ENCODE results near the gene ZCCHC14. TPM values are rescaled to one million over a fixed set of nuclear protein-coding genes. Genes with fewer than 3 reads are reported as not detected.

Gene ZCCHC14
- total and polyA plus RNA-seq, 10 of the 15 experiments (the other 5 are each of a cell fraction or from before 2014, with no cell fraction given), result 0.02 to 0.26 (median 0.05) TPM; not detected in 3

GRCh38 chr16:87533061-87533460, 40.2 kb upstream of the ZCCHC14 start:
- Histone ChIP-seq H2AFZ (ENCODE audit: control insufficient read depth, low read depth, low read length) (no peak overlapping the region), H3K9me3 (replicated peaks; ENCODE audit: control insufficient read depth, insufficient read depth, low read length) (peaks cover 2% of the 10 kb centered on the region; the same call in 2 of the 3 replicates), H3K36me3 (ENCODE audit: control insufficient read depth in 2 of 2, insufficient read depth in 2 of 2, low read length in 1 of 2) (no peaks in the 10 kb centered on the region), H3K27me3 (replicated peaks in 1 of 2; ENCODE audit: control insufficient read depth in 2 of 2, insufficient read depth in 2 of 2, low read length in 1 of 2) (peaks cover 2 to 3% of the 10 kb centered on the region in 2 experiments; a peak in 2 of 4 replicates), H3K79me2 (ENCODE audit: control insufficient read depth, insufficient read depth, low read length) (no peaks in the 10 kb centered on the region), H3K27ac (ENCODE audit: control insufficient read depth, insufficient read depth) (no peak overlapping the region), H3K9ac (ENCODE audit: control insufficient read depth, insufficient read depth, low read length) (no peak overlapping the region), H3K4me3 (no peak overlapping the region), H3K4me2 (ENCODE audit: control insufficient read depth, insufficient read depth) (no peak overlapping the region), H3K4me1 (ENCODE audit: control insufficient read depth, insufficient read depth, low read length) (no peaks in the 10 kb centered on the region), H4K20me1 (ENCODE audit: control insufficient read depth, insufficient read depth) (no peaks in the 10 kb centered on the region)
- no TSS peak for BruUV-seq (replicated peaks)
- no peak for FAIRE-seq
- ChIA-PET RAD21 (ENCODE audit: unreplicated experiment) (no interaction called here), POLR2A (no interaction called here), CTCF (interaction anchor here (1.0 kb wide), 1 partner anchor 10 kb away, joined by 3 read pairs; no protein-coding TSS in a partner anchor), SMC1A (ENCODE audit: uncharacterized antibody, unreplicated experiment) (interaction anchor here (0.8 kb wide), 1 partner anchor 125 kb away, joined by 3 read pairs; no protein-coding TSS in a partner anchor)
- ATAC-seq, result no peak
- no peak for TF ChIP-seq SMAD1 (IDR thresholded peaks at IDR 0.05; ENCODE audit: low read depth, partially characterized antibody)
- TF ChIP-seq ZBTB4 (CRISPR knock-in tag; IDR thresholded peaks at IDR 0.05), result no peak
- no peak for TF ChIP-seq MTA3 (IDR thresholded peaks at IDR 0.05; ENCODE audit: borderline replicate concordance, low read length)
- TF ChIP-seq HDGF (IDR thresholded peaks at IDR 0.05), result no peak
- TF ChIP-seq HCFC1 (IDR thresholded peaks at IDR 0.05; ENCODE audit: low read length), result no peak
- TF ChIP-seq RAD51 (IDR thresholded peaks at IDR 0.05), result no peak
- no peak for TF ChIP-seq NFYB (IDR thresholded peaks at IDR 0.05; ENCODE audit: insufficient read depth, low read depth, low read length)
- TF ChIP-seq PML (IDR thresholded peaks at IDR 0.05; ENCODE audit: low read length), result no peak
- no peak for TF ChIP-seq HDAC2 (IDR thresholded peaks at IDR 0.05)
- TF ChIP-seq STAT1 (conservative IDR thresholded peaks at IDR 0.05), result no peak
- TF ChIP-seq HDAC6 (IDR thresholded peaks at IDR 0.05; ENCODE audit: unreplicated experiment), result no peak
- no peak for TF ChIP-seq MXI1 (IDR thresholded peaks at IDR 0.05; ENCODE audit: low read depth, low read length)
- TF ChIP-seq USF2 (IDR thresholded peaks at IDR 0.05; ENCODE audit: borderline replicate concordance, low read depth, low read length), result no peak
- no peak for TF ChIP-seq DPF2 (IDR thresholded peaks at IDR 0.05)
- no peak for TF ChIP-seq ZNF207 (IDR thresholded peaks at IDR 0.05; ENCODE audit: borderline replicate concordance)
- TF ChIP-seq KAT2A (conservative IDR thresholded peaks at IDR 0.05; ENCODE audit: control insufficient read depth, low read depth, low read length), result no peak
- TF ChIP-seq CBFB (IDR thresholded peaks at IDR 0.05; ENCODE audit: low read depth), result no peak
- 0% methylated on average over 1 of the region's 1 CpG for WGBS (ENCODE audit: insufficient coverage, insufficient replicate concordance, low lambda C conversion rate, missing lambda C conversion rate)
- in situ Hi-C loops (cut with MboI) (no loop called here), intact Hi-C loops (cut with micrococcal nuclease; ENCODE audit: unreplicated experiment) (no loop called here)
- no peak for DNase-seq (ENCODE audit: low read depth, low spot score)
